HG02973 (cell line): ENCODE data around the gene FAM90A1.
"Not testable (repeated sequence)": the region's sequence is repeated elsewhere in the genome, so short reads cannot be mapped to it uniquely, and the experiment has no call there.

Source experiments
- ATAC-seq: cut with Tn5 transposase; IDR thresholded peaks from one replicate; pipeline ENCODE4 v1.9.1; 2021; ENCODE audit warnings: moderate library complexity; ENCODE audit not compliant: unreplicated experiment

FAM90A1 gene

GRCh38 chr12:8226992-8227731, at the start of gene FAM90A1:
FAM90A1 (minus strand) TSS chr12:8227618; CDS start chr12:8224832, 2,786 bp downstream.
- ATAC-seq, result not testable (repeated sequence)

DNA sequence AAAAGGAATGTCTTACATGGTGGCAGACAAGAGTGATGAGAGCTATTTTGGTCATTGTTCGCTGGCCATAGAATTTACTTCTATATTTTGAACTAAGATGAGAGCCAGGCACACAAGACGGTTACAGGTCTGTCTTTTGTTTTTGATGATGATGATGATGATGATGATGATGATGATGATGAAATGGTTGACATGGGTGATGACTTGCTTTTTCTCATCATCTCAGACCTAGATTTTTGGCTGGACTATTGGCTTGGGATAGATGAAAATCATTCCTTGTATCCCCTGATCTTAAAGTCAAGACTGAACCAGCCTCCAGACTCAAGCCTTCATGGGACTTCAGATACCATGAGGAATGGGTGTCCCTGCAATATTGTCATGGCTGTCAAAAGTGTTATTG, 49.0 kb upstream of the FAM90A1 start:
- ATAC-seq, result not testable (repeated sequence)

DNA sequence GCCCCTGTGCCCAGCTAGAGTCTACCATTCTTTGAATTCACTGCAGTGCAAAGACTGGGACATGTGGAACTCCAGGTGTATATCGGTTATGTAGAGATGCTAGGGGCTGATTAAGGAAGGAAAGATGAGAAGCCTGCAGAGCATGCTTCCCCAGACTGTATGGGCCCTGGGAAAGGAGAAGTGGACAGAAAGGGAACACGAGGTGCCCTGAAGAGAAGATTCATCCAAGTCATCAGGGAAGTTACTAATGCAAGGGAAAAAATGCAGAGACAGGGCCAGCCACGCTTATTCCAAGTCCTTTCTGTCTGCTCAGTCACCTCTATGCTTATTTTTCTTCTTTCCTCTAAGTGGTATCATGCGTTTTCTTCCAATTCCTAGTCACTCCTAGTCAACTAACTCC, 39.3 kb upstream of the FAM90A1 start:
- ATAC-seq, result not testable (repeated sequence)

- not testable (repeated sequence) for ATAC-seq
Observed at GRCh38 chr12:8264236-8264635, 36.8 kb upstream of the FAM90A1 start.

DNA sequence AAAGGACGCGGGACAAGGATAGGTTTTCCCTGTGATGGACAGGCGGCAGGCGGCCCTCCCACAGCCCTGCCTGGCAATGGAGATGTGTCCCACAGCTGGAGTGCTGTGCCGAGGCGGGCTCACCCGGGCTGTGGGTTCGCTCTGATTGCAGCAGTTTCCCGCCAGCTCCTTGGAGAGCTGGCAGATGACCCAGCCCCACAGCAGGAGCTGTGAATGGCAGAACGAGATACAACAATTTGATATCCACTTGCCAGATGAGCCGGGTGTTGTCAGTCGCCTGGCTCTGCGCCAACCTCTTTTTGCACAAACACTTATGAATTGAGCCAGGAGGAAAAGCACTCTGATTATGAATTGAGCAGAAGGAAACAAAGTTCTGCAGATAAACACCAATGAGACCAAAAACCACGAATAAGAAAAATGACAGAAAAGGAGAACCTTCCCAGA, 33.7 kb upstream of the FAM90A1 start:
- not testable (repeated sequence) for ATAC-seq

GRCh38 chr12:8256356-8256755, 28.9 kb upstream of the FAM90A1 start:
- ATAC-seq, result not testable (repeated sequence)

- ATAC-seq, result not testable (repeated sequence)
Observed at GRCh38 chr12:8254705-8255104, 27.3 kb upstream of the FAM90A1 start.

- not testable (repeated sequence) for ATAC-seq
Observed at GRCh38 chr12:8252056-8252818, 24.8 kb upstream of the FAM90A1 start.

DNA sequence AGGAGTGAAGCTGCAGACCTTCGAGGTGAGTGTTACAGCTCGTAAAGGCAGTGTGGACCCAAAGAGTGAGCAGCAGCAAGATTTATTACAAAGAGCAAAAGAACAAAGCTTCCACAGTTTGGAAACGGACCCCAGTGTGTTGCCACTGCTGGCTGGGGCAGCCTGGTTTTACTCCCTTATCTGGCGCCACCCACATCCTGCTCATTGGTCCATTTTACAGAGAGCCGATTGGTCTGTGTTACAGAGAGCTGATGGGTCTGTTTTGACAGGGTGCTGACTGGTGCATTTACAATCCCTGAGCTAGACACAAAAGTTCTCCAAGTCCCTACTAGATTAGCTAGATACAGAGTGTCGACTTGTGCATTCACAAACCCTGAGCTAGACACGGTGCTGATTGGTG, 24.2 kb upstream of the FAM90A1 start:
- ATAC-seq, result not testable (repeated sequence)

GRCh38 chr12:8246941-8247535, 19.6 kb upstream of the FAM90A1 start:
- not testable (repeated sequence) for ATAC-seq

- ATAC-seq, result not testable (repeated sequence)
Observed at GRCh38 chr12:8243682-8244161, 16.3 kb upstream of the FAM90A1 start.

GRCh38 chr12:8242880-8243681, 15.7 kb upstream of the FAM90A1 start:
- peak; percentile 90 for ATAC-seq

GRCh38 chr12:8242622-8242879, 15.1 kb upstream of the FAM90A1 start:
- not testable (repeated sequence) for ATAC-seq

- not testable (repeated sequence) for ATAC-seq
Observed at GRCh38 chr12:8241917-8242621, 14.7 kb upstream of the FAM90A1 start.

- not testable (repeated sequence) for ATAC-seq
Observed at GRCh38 chr12:8240340-8241114, 13.1 kb upstream of the FAM90A1 start.

- ATAC-seq, result not testable (repeated sequence)
Observed at GRCh38 chr12:8237031-8237430, 9.6 kb upstream of the FAM90A1 start.

- ATAC-seq, result not testable (repeated sequence)
Observed at GRCh38 chr12:8235316-8236157, 8.1 kb upstream of the FAM90A1 start.

DNA sequence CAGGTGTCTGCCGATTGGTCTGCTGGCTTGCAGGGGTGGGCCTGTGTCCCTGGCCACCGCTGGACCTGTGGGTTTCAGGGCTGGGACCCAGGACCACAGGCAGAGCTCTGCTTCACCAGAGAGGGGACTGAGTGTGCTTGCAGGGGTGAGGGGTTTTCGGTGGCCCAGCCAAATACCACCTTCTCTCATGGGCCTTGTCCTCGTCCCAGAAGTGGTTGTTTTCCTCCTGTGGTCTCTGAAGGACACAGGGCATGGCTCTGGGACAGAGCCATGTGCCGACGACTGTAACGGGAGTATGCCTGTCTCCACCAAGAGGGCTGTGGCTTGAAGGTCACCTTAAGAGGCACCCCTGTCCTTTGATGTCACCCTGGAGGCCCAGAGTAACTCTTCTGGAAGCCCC, 7.3 kb upstream of the FAM90A1 start:
- not testable (repeated sequence) for ATAC-seq
